ENCODE results near the gene CHURC1.

DNA sequence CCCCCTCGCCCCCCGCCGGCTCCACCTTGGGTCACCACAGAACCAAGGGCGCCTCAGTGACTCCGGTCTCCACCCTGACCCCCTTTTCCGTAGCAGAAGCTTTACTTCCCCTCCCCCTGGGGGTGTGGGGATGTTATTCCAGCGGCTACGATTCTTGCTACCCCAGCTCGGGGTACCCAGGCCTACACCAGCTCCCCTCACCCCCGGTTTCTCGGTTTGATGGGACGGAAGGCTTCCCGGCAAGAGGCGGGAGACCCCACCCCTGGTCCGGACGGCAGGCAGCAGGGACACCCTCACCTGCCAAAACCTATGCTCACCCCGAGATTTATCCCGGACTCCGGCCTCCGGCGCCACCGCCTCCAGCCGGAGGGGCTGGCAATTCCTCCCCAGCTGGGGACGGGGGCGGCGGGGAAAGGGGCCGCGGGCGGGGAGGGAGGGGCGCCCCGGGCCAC is 57.3 kb downstream of the CHURC1 start:
- no peak for TF ChIP-seq CTCF (IDR thresholded peaks at IDR 0.05)
- TF ChIP-seq POLR2A (IDR thresholded peaks at IDR 0.05), result no peak
